GM12878 (cell line): ENCODE results near the gene KIF5A. TPM values are rescaled to one million over a fixed set of nuclear protein-coding genes. Genes with fewer than 3 reads are reported as not detected.

Experiments used
- ATAC-seq: fragments of 200-7000 bp; cut with Tn5 transposase; 3 replicates; pipeline ENCODE4 v1.9.1; 2020; ENCODE audit warnings: mild to moderate bottlenecking, moderate library complexity
- BruUV-seq: library from RNA; stranded (reverse); fragments of 400-500 nt; replicated peaks from 2 replicates; lab custom pipeline; 2021; lab: Mats Ljungman, UMichigan
- CTCF ChIA-PET: fragments of 300-600 bp; sonication (Branson Sonifier 250); formaldehyde crosslinking; extraction: SDS; loops from one replicate; lab custom pipeline; 2021; ENCODE audit warnings: inconsistent platforms; lab: Yijun Ruan, JAX
- POLR2A ChIA-PET: fragments of 350-600 bp; formaldehyde crosslinking; extraction: SDS; loops from one replicate; lab custom pipeline; 2021; ENCODE audit warnings: inconsistent platforms; lab: Charles Lee
- RAD21 ChIA-PET: fragments of 300-600 bp; sonication (Branson Sonifier 250); formaldehyde crosslinking; loops from one replicate; lab custom pipeline; 2023; ENCODE audit warnings: antibody characterized with exemption; ENCODE audit not compliant: unreplicated experiment; lab: Charles Lee
- SMC1A ChIA-PET: fragments of 300-600 bp; sonication (Branson Sonifier 250); formaldehyde crosslinking; loops from one replicate; lab custom pipeline; 2023; ENCODE audit not compliant: unreplicated experiment, uncharacterized antibody; lab: Charles Lee
- DNase-seq: peaks from one replicate; pipeline ENCODE4 v3.0.0-alpha.2; 2011; ENCODE audit warnings: low read depth, low spot score
- FAIRE-seq: peaks from 3 replicates; lab custom pipeline; 2011; peaks lifted over from hg19 to GRCh38; lab: Jason Lieb, UNC
- H2AFZ ChIP-seq: 2 replicates; pipeline ENCODE4 v1.6.0; 2011; ENCODE audit warnings: low read depth, low read length, control low read depth; ENCODE audit not compliant: control insufficient read depth
- H3K27ac ChIP-seq: 2 replicates; pipeline ENCODE4 v1.5.1; 2011; ENCODE audit warnings: control low read depth; ENCODE audit not compliant: control insufficient read depth, insufficient read depth
- H3K27me3 ChIP-seq, 2 experiments: replicated peaks in 1 of 2; 2 replicates each; pipeline versions ENCODE4 v1.6.0 to v1.6.1; 2011; ENCODE audit warnings: low read length in 1 of 2; ENCODE audit not compliant: control insufficient read depth in 2 of 2, insufficient read depth in 2 of 2
- H3K36me3 ChIP-seq, 2 experiments: 2 replicates each; pipeline ENCODE4 v1.5.1; 2011; ENCODE audit warnings: low read length in 1 of 2; ENCODE audit not compliant: control insufficient read depth in 2 of 2, insufficient read depth in 2 of 2
- H3K4me1 ChIP-seq: 2 replicates; pipeline ENCODE4 v1.6.1; 2011; ENCODE audit warnings: mild to moderate bottlenecking, low read length, moderate library complexity, mixed read lengths; ENCODE audit not compliant: control insufficient read depth, insufficient read depth
- H3K4me2 ChIP-seq: 2 replicates; pipeline ENCODE4 v1.6.0; 2011; ENCODE audit warnings: control low read depth; ENCODE audit not compliant: control insufficient read depth, insufficient read depth
- H3K4me3 ChIP-seq: fragments of 200-600 bp; sonication (generic); 2 replicates; pipeline ENCODE4 v1.5.1; 2016
- H3K79me2 ChIP-seq: 2 replicates; pipeline ENCODE4 v1.6.0; 2011; ENCODE audit warnings: low read length; ENCODE audit not compliant: control insufficient read depth, insufficient read depth
- H3K9ac ChIP-seq: 2 replicates; pipeline ENCODE4 v1.8.0; 2011; ENCODE audit warnings: low read length, control low read depth, mixed read lengths; ENCODE audit not compliant: control insufficient read depth, insufficient read depth
- H3K9me3 ChIP-seq: replicated peaks from 3 replicates; pipeline ENCODE4 v1.5.1; 2011; ENCODE audit warnings: mild to moderate bottlenecking, low read length; ENCODE audit not compliant: control insufficient read depth, insufficient read depth
- H4K20me1 ChIP-seq: 2 replicates; pipeline ENCODE4 v1.6.0; 2011; ENCODE audit not compliant: control insufficient read depth, insufficient read depth
- ASH2L ChIP-seq: fragments of 300-600, 200-600 bp; sonication (generic); IDR thresholded peaks from 2 replicates; pipeline ENCODE4 v1.6.1; 2017; ENCODE audit warnings: low read depth, mild to moderate bottlenecking, borderline replicate concordance
- DPF2 ChIP-seq: fragments of 450-650 bp; IDR thresholded peaks from 2 replicates; pipeline ENCODE4 v1.6.1; 2017; ENCODE audit warnings: mild to moderate bottlenecking
- EGR1 ChIP-seq, 2 experiments: IDR thresholded peaks; 1 replicate in 1 of 2; 2 replicates in 1 of 2; pipeline ENCODE4 v1.6.1; 2011 to 2012; ENCODE audit warnings: low read depth in 2 of 2, low read length in 2 of 2, borderline replicate concordance in 1 of 2, mild to moderate bottlenecking in 1 of 2, moderate library complexity in 1 of 2
- FOS ChIP-seq: IDR thresholded peaks from 3 replicates; pipeline ENCODE4 v1.6.1; 2011; ENCODE audit warnings: borderline replicate concordance; ENCODE audit not compliant: insufficient read length; ENCODE audit errors: extremely low read depth
- HDAC6 ChIP-seq: fragments of 200-600 bp; sonication (generic); IDR thresholded peaks from one replicate; pipeline ENCODE4 v1.8.0; 2017; ENCODE audit warnings: antibody characterized with exemption; ENCODE audit not compliant: unreplicated experiment
- HDGF ChIP-seq: fragments of 450-650 bp; IDR thresholded peaks from 2 replicates; pipeline ENCODE4 v1.6.1; 2016; ENCODE audit warnings: antibody characterized with exemption
- IRF5 ChIP-seq: fragments of 450-650 bp; IDR thresholded peaks from 2 replicates; pipeline ENCODE4 v1.6.1; 2017; ENCODE audit warnings: borderline replicate concordance
- KAT2A ChIP-seq: conservative IDR thresholded peaks from 2 replicates; pipeline ENCODE4 v1.6.1; 2011; ENCODE audit warnings: low read depth, low read length; ENCODE audit not compliant: control insufficient read depth
- LARP7 ChIP-seq: fragments of 450-650 bp; IDR thresholded peaks from 2 replicates; pipeline ENCODE4 v1.6.1; 2017; ENCODE audit warnings: mild to moderate bottlenecking
- NBN ChIP-seq: fragments of 450-650 bp; IDR thresholded peaks from 2 replicates; pipeline ENCODE4 v1.6.1; 2016
- NR2F1 ChIP-seq: fragments of 450-650 bp; conservative IDR thresholded peaks from 2 replicates; pipeline ENCODE4 v1.6.1; 2017; ENCODE audit warnings: mild to moderate bottlenecking
- PML ChIP-seq: IDR thresholded peaks from 2 replicates; pipeline ENCODE4 v1.6.1; 2012; ENCODE audit warnings: low read length, inconsistent platforms
- RB1 ChIP-seq: fragments of 450-650 bp; formaldehyde crosslinking; IDR thresholded peaks from 2 replicates; pipeline ENCODE4 v1.6.1; 2017; ENCODE audit warnings: mild to moderate bottlenecking, borderline replicate concordance
- RBBP5 ChIP-seq: fragments of 200-600 bp; sonication (generic); conservative IDR thresholded peaks from 2 replicates; pipeline ENCODE4 v1.6.1; 2016
- SMARCA5 ChIP-seq: fragments of 450-650 bp; IDR thresholded peaks from 2 replicates; pipeline ENCODE4 v1.6.1; 2017; ENCODE audit warnings: mild to moderate bottlenecking
- WRNIP1 ChIP-seq: IDR thresholded peaks from 2 replicates; pipeline ENCODE4 v1.6.1; 2011; ENCODE audit warnings: low read depth, low read length, improper control_type of control experiment, borderline replicate concordance
- WGBS: methylation state at CpG from one replicate; pipeline ENCODE4 v1.1.6; 2016; ENCODE audit warnings: low lambda C conversion rate; ENCODE audit not compliant: insufficient replicate concordance, insufficient coverage; ENCODE audit errors: missing lambda C conversion rate; 5-methylcytosine and 5-hydroxymethylcytosine counted together
- in situ Hi-C: fragments of 300-500 bp; cut with MboI; formaldehyde crosslinking; loops from 9 replicates; pipeline ENCODE4 v1.14.3; 2018; ENCODE audit warnings: mixed read lengths
- intact Hi-C: fragments of 100-400 bp; cut with micrococcal nuclease; formaldehyde crosslinking; loops from one replicate; pipeline ENCODE4 v1.14.2; 2022; ENCODE audit not compliant: unreplicated experiment
- polyA plus RNA-seq, 11 experiments: library from polyadenylated mRNA; depleted of rRNA in 4 of 11; unstranded in 6 of 11; stranded (reverse) in 5 of 11; fragments of >200 nt; fragmentation: Nextera tagmentation in 4 of 11; fragmentation: Illumina TruSeq in 1 of 11; extraction: Ambion mirVana in 4 of 11; extraction: Trizol in 1 of 11; gene quantifications; 1 replicate in 1 of 11; 2 replicates in 10 of 11; pipeline versions ENCODE4 v1.2.1 to v1.2.3, GENCODE V29; 2011 to 2016; ENCODE audit warnings: inconsistent platforms in 2 of 11, missing spikeins in 2 of 11, low read depth in 1 of 11
- total RNA-seq, 4 experiments: library from RNA; depleted of rRNA in 3 of 4; stranded (reverse); fragments of >200 nt in 3 of 4; fragmentation: Illumina TruSeq in 1 of 4; extraction: Trizol in 1 of 4; gene quantifications; 2 replicates each; pipeline versions ENCODE4 v1.2.1 to v1.2.3, GENCODE V29; 2013 to 2021
- TF ChIP-seq, protein P1 (sequence below): fragments of 450-650 bp; formaldehyde crosslinking; IDR thresholded peaks from 2 replicates; pipeline ENCODE4 v1.5.0; 2022; ENCODE audit warnings: mild to moderate bottlenecking, missing genetic modification characterization
- TF ChIP-seq, protein P2 (sequence below): fragments of 150-350 bp; IDR thresholded peaks from 2 replicates; pipeline ENCODE4 v1.6.1; 2014; ENCODE audit warnings: mild to moderate bottlenecking, low read depth, low read length

Gene KIF5A
- total and polyA plus RNA-seq, 10 of the 15 experiments (the other 5 are each of a cell fraction or from before 2014, with no cell fraction given) = 0.35 to 2.9 (median 0.97) TPM

DNA sequence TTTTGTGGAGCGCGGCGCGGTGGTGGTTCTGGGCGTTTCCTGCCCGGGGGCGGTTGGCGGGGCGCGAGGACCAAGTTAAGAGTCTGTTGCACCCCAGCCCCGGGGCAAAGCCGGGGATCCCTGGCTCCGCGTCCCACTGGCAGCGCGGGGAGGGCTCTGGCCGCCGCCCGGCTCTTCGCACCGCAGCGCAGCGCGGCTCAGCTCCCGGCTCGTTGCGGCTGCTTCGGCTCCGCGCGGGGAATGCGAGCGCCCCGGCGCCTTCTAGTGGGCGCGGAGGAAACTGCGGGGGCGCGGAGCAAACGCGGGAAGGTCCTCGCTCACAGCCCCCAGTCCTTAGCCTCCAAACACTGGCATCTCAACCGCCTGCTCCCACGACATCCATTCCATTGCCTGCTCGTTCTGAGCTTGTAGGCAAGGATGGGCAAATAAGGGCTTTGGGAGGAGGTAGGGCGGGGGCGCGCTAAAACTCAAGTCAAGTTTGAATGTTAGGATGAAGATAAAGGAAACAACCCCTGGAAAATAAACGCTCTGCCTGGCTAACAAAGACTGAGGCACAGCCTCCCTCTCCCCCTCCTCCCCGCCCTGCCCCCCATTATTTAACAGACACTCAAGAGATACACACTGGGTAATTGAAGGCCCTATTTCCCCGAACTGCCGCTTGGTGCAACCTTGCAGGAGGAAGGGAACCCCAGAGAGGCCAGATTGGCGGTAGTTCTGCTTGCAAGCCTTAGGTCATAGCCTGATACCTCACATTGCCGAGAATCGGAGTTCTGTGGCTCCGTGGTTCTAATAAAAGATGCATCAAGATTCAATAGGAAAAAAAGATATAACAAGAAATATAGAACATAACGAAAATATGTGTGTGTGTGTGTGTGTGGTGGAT is 83.4 kb downstream of the KIF5A start, which contains the start of gene B4GALNT1:
Gene B4GALNT1, minus strand, starts transcription at position 244 of the 883 bp plus-strand sequence. CDS start 1,069 bp downstream, outside the sequence.
- H3K27ac ChIP-seq = no peak within 1 kb of the TSS
- no peaks in the 10 kb centered on the region for H4K20me1 ChIP-seq
- DNase-seq = no peak
- peak within 1 kb of the TSS; percentile 49; the same call in 1 of the 2 replicates for H3K4me3 ChIP-seq
- H3K4me1 ChIP-seq = no peaks in the 10 kb centered on the region
- no TSS peak for BruUV-seq
- H3K9me3 ChIP-seq = no peaks in the 10 kb centered on the region
- no peaks in the 10 kb centered on the region for H3K36me3 ChIP-seq
- H2AFZ ChIP-seq = peak within 1 kb of the TSS; percentile 63
- no peak for FAIRE-seq
- H3K4me2 ChIP-seq = peak within 1 kb of the TSS; percentile 87
- H3K27me3 ChIP-seq = peaks cover 15% of the 10 kb centered on the region in 2 experiments
- ChIA-PET SMC1A (interaction anchor here (0.6 to 1.6 kb wide), 6 partner anchors 48 to 231 kb away, joined by 3 to 7 read pairs (median 4); no protein-coding TSS in a partner anchor), RAD21 (interaction anchor here (0.6 to 1.0 kb wide), 4 partner anchors 28 to 53 kb away, joined by 3 to 4 read pairs (median 3); no protein-coding TSS in a partner anchor), POLR2A (no interaction called here), CTCF (interaction anchor here (0.6 to 2.5 kb wide), 7 partner anchors 9 to 175 kb away, joined by 3 to 32 read pairs (median 5); no protein-coding TSS in a partner anchor)
- peak; percentile 95 for ATAC-seq
- no peaks in the 10 kb centered on the region for H3K79me2 ChIP-seq
- in situ Hi-C loops (no loop called here), intact Hi-C loops (loop anchor here (1.0 kb wide), 1 partner anchor 50 kb away; no protein-coding TSS in a partner anchor)
- H3K9ac ChIP-seq = no peak within 1 kb of the TSS
- 2% methylated on average over 58 of the region's 58 CpGs for WGBS
- TF ChIP-seq PML (no peak), DPF2 (no peak), RB1 (peak; percentile 70; the same call in 1 of the 2 replicates), WRNIP1 (no peak), HDAC6 (no peak), LARP7 (0 out of 2 replicates have a peak, but pooled peaks have one; percentile 37), FOS (no peak), IRF5 (no peak), EGR1 (IDR thresholded peaks at IDR 0.05; ENCODE audit: borderline replicate concordance in 1 of 2, low read depth in 2 of 2, low read length in 2 of 2) (peak in 1 of 2 experiments; percentile 70; a peak in 1 of 3 replicates), RBBP5 (no peak), SMARCA5 (peak; percentile 86), NR2F1 (peak; percentile 41; the same call in 1 of the 2 replicates), ASH2L (no peak), NBN (no peak), HDGF (no peak), KAT2A (no peak)
- TF ChIP-seq, protein P1, sequence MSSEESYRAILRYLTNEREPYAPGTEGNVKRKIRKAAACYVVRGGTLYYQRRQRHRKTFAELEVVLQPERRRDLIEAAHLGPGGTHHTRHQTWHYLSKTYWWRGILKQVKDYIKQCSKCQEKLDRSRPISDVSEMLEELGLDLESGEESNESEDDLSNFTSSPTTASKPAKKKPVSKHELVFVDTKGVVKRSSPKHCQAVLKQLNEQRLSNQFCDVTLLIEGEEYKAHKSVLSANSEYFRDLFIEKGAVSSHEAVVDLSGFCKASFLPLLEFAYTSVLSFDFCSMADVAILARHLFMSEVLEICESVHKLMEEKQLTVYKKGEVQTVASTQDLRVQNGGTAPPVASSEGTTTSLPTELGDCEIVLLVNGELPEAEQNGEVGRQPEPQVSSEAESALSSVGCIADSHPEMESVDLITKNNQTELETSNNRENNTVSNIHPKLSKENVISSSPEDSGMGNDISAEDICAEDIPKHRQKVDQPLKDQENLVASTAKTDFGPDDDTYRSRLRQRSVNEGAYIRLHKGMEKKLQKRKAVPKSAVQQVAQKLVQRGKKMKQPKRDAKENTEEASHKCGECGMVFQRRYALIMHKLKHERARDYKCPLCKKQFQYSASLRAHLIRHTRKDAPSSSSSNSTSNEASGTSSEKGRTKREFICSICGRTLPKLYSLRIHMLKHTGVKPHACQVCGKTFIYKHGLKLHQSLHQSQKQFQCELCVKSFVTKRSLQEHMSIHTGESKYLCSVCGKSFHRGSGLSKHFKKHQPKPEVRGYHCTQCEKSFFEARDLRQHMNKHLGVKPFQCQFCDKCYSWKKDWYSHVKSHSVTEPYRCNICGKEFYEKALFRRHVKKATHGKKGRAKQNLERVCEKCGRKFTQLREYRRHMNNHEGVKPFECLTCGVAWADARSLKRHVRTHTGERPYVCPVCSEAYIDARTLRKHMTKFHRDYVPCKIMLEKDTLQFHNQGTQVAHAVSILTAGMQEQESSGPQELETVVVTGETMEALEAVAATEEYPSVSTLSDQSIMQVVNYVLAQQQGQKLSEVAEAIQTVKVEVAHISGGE (CRISPR knock-in tag) = no peak
- TF ChIP-seq, protein P2, sequence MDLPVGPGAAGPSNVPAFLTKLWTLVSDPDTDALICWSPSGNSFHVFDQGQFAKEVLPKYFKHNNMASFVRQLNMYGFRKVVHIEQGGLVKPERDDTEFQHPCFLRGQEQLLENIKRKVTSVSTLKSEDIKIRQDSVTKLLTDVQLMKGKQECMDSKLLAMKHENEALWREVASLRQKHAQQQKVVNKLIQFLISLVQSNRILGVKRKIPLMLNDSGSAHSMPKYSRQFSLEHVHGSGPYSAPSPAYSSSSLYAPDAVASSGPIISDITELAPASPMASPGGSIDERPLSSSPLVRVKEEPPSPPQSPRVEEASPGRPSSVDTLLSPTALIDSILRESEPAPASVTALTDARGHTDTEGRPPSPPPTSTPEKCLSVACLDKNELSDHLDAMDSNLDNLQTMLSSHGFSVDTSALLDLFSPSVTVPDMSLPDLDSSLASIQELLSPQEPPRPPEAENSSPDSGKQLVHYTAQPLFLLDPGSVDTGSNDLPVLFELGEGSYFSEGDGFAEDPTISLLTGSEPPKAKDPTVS = no peak
